Measurements from ENCODE around the gene VWA7.
"Not testable (repeated sequence)": the region's sequence is repeated elsewhere in the genome, so short reads cannot be mapped to it uniquely, and the experiment has no call there.

VWA7 gene

DNA sequence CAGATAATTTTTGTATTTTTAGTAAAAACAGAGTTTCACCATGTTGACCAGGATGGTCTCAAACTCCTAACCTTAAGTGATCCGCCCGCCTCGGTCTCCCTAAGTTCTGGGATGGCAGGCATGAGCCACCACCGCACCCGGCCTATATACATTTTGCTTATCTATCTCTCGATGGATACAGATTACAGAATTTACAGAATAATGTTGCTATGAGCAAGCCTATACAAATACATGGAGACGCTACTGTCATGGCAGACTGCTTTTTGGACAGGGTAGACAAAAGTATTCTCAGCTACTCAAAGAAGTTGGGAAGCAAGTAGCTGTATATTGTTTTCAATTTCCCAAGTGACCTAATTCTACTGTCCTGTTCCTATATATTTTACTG is 36.3 kb upstream of the VWA7 start:
- TF ChIP-seq TCF4 (CRISPR knock-in tag; IDR thresholded peaks at IDR 0.05; ENCODE audit: borderline replicate concordance) (no peak), SNAI2 (CRISPR knock-in tag; IDR thresholded peaks at IDR 0.05) (no peak), OSR1 (CRISPR knock-in tag; IDR thresholded peaks at IDR 0.05) (no peak), TOX (CRISPR knock-in tag; IDR thresholded peaks at IDR 0.05; ENCODE audit: borderline replicate concordance) (no peak), ZC3H10 (CRISPR knock-in tag; IDR thresholded peaks at IDR 0.05) (no peak), ARNTL (CRISPR knock-in tag; IDR thresholded peaks at IDR 0.05; ENCODE audit: borderline replicate concordance, low read depth) (no peak)
- TF ChIP-seq, protein P1, sequence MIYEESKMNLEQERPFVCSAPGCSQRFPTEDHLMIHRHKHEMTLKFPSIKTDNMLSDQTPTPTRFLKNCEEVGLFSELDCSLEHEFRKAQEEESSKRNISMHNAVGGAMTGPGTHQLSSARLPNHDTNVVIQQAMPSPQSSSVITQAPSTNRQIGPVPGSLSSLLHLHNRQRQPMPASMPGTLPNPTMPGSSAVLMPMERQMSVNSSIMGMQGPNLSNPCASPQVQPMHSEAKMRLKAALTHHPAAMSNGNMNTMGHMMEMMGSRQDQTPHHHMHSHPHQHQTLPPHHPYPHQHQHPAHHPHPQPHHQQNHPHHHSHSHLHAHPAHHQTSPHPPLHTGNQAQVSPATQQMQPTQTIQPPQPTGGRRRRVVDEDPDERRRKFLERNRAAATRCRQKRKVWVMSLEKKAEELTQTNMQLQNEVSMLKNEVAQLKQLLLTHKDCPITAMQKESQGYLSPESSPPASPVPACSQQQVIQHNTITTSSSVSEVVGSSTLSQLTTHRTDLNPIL (CRISPR knock-in tag; IDR thresholded peaks at IDR 0.05; ENCODE audit: low read depth): no peak
- no peak for ATAC-seq

DNA sequence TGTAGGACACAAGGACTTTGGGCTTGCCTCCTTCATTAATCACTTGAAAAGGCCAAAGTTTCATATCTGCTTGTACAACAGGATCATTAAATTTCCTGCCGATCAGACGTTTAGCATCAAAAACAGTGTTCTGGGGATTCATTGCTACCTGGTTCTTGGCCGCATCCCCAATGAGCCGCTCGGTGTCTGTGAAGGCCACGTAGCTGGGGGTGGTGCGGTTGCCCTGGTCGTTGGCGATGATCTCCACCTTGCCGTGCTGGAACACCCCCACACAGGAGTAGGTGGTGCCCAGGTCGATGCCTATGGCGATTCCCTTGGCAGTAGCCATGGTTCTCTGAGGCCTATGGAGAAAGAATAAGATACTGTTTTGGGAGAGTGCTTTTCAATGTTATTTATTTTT is 34.5 kb upstream of the VWA7 start:
- no peak for ATAC-seq
- TF ChIP-seq, protein P2, sequence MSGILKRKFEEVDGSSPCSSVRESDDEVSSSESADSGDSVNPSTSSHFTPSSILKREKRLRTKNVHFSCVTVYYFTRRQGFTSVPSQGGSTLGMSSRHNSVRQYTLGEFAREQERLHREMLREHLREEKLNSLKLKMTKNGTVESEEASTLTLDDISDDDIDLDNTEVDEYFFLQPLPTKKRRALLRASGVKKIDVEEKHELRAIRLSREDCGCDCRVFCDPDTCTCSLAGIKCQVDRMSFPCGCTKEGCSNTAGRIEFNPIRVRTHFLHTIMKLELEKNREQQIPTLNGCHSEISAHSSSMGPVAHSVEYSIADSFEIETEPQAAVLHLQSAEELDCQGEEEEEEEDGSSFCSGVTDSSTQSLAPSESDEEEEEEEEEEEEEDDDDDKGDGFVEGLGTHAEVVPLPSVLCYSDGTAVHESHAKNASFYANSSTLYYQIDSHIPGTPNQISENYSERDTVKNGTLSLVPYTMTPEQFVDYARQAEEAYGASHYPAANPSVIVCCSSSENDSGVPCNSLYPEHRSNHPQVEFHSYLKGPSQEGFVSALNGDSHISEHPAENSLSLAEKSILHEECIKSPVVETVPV (CRISPR knock-in tag; IDR thresholded peaks at IDR 0.05): no peak
- no peak for TF ChIP-seq OSR1 (CRISPR knock-in tag; IDR thresholded peaks at IDR 0.05)
- no peak for TF ChIP-seq SNAI2 (CRISPR knock-in tag; IDR thresholded peaks at IDR 0.05)
- TF ChIP-seq ISL1 (CRISPR knock-in tag; IDR thresholded peaks at IDR 0.05): no peak

DNA sequence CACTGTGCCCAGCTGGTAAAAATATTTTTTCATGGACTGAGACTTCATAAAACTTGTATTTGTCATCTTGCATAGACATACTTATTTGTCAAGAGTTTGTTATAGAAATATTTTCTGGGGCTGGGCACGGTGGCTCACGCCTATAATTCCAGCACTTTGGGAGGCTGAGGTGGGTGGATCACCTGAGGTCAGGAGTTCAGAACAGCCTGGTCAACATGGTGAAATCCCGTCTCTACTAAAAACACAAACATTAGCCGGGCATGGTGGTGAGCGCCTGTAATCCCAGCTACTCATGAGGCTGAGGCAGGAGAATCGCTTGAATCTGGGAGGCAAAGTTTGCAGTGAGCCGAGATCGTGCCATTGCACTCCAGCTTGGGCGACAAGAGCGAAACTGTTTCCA is 31.5 kb upstream of the VWA7 start:
- not testable (repeated sequence) for ATAC-seq

DNA sequence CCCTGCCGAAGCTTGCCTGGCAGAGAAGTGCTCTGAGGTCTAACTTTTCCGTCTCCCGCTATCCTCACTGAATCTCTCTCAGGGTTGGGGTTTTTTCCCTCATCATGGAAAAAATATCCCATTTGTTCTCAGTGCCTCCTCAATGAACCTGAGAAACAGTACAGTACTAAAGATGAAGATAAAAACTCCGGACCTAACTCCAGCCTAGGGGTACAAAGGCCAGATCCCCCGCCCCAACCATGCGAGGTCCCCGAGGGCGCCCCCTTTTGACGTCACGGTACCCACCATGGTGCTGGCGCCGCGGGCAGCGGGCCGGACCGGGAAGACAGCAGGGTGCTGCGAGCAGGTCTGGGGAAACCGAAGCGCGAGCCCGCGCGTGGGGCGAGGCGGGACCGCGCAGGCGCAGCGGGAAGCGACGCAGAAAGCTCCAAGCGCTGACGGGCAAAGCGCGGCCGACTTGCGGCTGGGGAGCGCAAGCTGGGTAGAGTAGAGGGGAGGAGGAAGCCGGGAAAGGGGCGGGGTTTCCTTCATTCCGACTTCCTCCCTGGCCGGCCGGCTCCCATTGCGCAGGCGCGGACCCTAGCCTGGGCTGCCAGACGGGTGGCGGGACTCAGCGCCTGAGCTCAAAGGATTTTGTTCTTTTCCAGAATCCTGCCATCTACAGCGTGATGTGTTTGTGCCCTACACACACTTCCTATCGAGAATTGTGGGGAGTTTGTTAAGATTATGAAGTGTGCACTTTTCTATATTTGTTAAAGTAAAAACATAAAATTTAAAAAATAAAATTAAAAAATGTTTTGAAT is 29.5 kb upstream of the VWA7 start, which contains the start of gene LSM2:
TSS of gene LSM2 (minus strand) at position 497 of the 803 bp plus-strand sequence. CDS start at position 288, 209 bp downstream.
- peak; percentile 99 for ATAC-seq
- no peak for TF ChIP-seq ARNTL (CRISPR knock-in tag; IDR thresholded peaks at IDR 0.05; ENCODE audit: borderline replicate concordance, low read depth)
- TF ChIP-seq ZNF565 (CRISPR knock-in tag; conservative IDR thresholded peaks at IDR 0.05; ENCODE audit: low read depth): no peak
- no peak for TF ChIP-seq OSR1 (CRISPR knock-in tag; IDR thresholded peaks at IDR 0.05)
- no peak for TF ChIP-seq RARB (CRISPR knock-in tag; IDR thresholded peaks at IDR 0.05)
- TF ChIP-seq ZC3H10 (CRISPR knock-in tag; IDR thresholded peaks at IDR 0.05): no peak
- TF ChIP-seq BACH2 (CRISPR knock-in tag; IDR thresholded peaks at IDR 0.05; ENCODE audit: borderline replicate concordance): no peak
- no peak for TF ChIP-seq TOX (CRISPR knock-in tag; IDR thresholded peaks at IDR 0.05; ENCODE audit: borderline replicate concordance)
- TF ChIP-seq, protein P3, sequence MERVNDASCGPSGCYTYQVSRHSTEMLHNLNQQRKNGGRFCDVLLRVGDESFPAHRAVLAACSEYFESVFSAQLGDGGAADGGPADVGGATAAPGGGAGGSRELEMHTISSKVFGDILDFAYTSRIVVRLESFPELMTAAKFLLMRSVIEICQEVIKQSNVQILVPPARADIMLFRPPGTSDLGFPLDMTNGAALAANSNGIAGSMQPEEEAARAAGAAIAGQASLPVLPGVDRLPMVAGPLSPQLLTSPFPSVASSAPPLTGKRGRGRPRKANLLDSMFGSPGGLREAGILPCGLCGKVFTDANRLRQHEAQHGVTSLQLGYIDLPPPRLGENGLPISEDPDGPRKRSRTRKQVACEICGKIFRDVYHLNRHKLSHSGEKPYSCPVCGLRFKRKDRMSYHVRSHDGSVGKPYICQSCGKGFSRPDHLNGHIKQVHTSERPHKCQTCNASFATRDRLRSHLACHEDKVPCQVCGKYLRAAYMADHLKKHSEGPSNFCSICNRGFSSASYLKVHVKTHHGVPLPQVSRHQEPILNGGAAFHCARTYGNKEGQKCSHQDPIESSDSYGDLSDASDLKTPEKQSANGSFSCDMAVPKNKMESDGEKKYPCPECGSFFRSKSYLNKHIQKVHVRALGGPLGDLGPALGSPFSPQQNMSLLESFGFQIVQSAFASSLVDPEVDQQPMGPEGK (CRISPR knock-in tag; IDR thresholded peaks at IDR 0.05; ENCODE audit: borderline replicate concordance): no peak
- TF ChIP-seq, protein P4, sequence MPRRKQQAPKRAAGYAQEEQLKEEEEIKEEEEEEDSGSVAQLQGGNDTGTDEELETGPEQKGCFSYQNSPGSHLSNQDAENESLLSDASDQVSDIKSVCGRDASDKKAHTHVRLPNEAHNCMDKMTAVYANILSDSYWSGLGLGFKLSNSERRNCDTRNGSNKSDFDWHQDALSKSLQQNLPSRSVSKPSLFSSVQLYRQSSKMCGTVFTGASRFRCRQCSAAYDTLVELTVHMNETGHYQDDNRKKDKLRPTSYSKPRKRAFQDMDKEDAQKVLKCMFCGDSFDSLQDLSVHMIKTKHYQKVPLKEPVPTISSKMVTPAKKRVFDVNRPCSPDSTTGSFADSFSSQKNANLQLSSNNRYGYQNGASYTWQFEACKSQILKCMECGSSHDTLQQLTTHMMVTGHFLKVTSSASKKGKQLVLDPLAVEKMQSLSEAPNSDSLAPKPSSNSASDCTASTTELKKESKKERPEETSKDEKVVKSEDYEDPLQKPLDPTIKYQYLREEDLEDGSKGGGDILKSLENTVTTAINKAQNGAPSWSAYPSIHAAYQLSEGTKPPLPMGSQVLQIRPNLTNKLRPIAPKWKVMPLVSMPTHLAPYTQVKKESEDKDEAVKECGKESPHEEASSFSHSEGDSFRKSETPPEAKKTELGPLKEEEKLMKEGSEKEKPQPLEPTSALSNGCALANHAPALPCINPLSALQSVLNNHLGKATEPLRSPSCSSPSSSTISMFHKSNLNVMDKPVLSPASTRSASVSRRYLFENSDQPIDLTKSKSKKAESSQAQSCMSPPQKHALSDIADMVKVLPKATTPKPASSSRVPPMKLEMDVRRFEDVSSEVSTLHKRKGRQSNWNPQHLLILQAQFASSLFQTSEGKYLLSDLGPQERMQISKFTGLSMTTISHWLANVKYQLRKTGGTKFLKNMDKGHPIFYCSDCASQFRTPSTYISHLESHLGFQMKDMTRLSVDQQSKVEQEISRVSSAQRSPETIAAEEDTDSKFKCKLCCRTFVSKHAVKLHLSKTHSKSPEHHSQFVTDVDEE (CRISPR knock-in tag; IDR thresholded peaks at IDR 0.05): no peak
- TF ChIP-seq, protein P2 (CRISPR knock-in tag; IDR thresholded peaks at IDR 0.05): no peak
- no peak for TF ChIP-seq SNAI2 (CRISPR knock-in tag; IDR thresholded peaks at IDR 0.05)
- no peak for TF ChIP-seq ZNF8 (CRISPR knock-in tag; IDR thresholded peaks at IDR 0.05)
- TF ChIP-seq CSDC2 (CRISPR knock-in tag; IDR thresholded peaks at IDR 0.05): no peak
- no peak for TF ChIP-seq PPARA (CRISPR knock-in tag; IDR thresholded peaks at IDR 0.05; ENCODE audit: borderline replicate concordance)
- TF ChIP-seq ZFP30 (CRISPR knock-in tag; IDR thresholded peaks at IDR 0.05): no peak
- no peak for TF ChIP-seq TCF4 (CRISPR knock-in tag; IDR thresholded peaks at IDR 0.05; ENCODE audit: borderline replicate concordance)
- TF ChIP-seq, protein P5, sequence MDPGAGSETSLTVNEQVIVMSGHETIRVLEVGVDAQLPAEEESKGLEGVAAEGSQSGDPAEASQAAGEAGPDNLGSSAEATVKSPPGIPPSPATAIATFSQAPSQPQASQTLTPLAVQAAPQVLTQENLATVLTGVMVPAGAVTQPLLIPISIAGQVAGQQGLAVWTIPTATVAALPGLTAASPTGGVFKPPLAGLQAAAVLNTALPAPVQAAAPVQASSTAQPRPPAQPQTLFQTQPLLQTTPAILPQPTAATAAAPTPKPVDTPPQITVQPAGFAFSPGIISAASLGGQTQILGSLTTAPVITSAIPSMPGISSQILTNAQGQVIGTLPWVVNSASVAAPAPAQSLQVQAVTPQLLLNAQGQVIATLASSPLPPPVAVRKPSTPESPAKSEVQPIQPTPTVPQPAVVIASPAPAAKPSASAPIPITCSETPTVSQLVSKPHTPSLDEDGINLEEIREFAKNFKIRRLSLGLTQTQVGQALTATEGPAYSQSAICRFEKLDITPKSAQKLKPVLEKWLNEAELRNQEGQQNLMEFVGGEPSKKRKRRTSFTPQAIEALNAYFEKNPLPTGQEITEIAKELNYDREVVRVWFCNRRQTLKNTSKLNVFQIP (CRISPR knock-in tag; IDR thresholded peaks at IDR 0.05; ENCODE audit: borderline replicate concordance, low read depth): no peak

Measured in SK-N-SH treated with all-trans-retinoic acid at 6 μM for 48 hours (cell line).